Activated CD8-positive, alpha-beta memory T cell treated with anti-CD3 and anti-CD28 coated beads, Interleukin-2, amount 50 U/mL, for 24 hours (primary cell): ENCODE results near the gene ZNF398.
A peak's percentile ranks its signal among the peaks of the same experiment; 100 is the strongest.

Experiments used
- DNase-seq: peaks from one replicate; pipeline ENCODE4 v3.0.0-alpha.2; 2020; ENCODE audit errors: extremely low read depth

Gene ZNF398

GRCh38 chr7:149196705-149197171 is 49.5 kb downstream of the ZNF398 start:
- no peak for DNase-seq

- no peak for DNase-seq
Measured at GRCh38 chr7:149197675-149198074, 50.4 kb downstream of the ZNF398 start.

GRCh38 chr7:149198161-149198816 is 51.0 kb downstream of the ZNF398 start:
- no peak for DNase-seq

GRCh38 chr7:149199234-149199995 is 52.2 kb downstream of the ZNF398 start:
- no peak for DNase-seq

GRCh38 chr7:149202831-149203231 is 55.6 kb downstream of the ZNF398 start:
- no peak for DNase-seq

- DNase-seq, result no peak
Measured at GRCh38 chr7:149205690-149206381, 58.6 kb downstream of the ZNF398 start.

GRCh38 chr7:149207324-149208035 is 60.2 kb downstream of the ZNF398 start:
- no peak for DNase-seq

GRCh38 chr7:149209518-149210269 is 62.4 kb downstream of the ZNF398 start:
- peak; percentile 68 for DNase-seq

- no peak for DNase-seq
Measured at GRCh38 chr7:149210551-149210950, 63.3 kb downstream of the ZNF398 start.

- no peak for DNase-seq
Measured at GRCh38 chr7:149214020-149214720, 66.9 kb downstream of the ZNF398 start.

GRCh38 chr7:149216402-149216801 is 69.1 kb downstream of the ZNF398 start:
- DNase-seq, result no peak

- DNase-seq, result no peak
Measured at GRCh38 chr7:149217570-149217969, 70.3 kb downstream of the ZNF398 start.

- DNase-seq, result no peak
Measured at GRCh38 chr7:149218469-149219420, 71.5 kb downstream of the ZNF398 start.

- DNase-seq, result no peak
Measured at GRCh38 chr7:149220534-149220933, 73.3 kb downstream of the ZNF398 start.

- no peak for DNase-seq
Measured at GRCh38 chr7:149223176-149223575, 75.9 kb downstream of the ZNF398 start.

- DNase-seq, result no peak
Measured at GRCh38 chr7:149223761-149224160, 76.5 kb downstream of the ZNF398 start.

- no peak for DNase-seq
Measured at GRCh38 chr7:149224352-149224751, 77.1 kb downstream of the ZNF398 start.

GRCh38 chr7:149225106-149225505 is 77.9 kb downstream of the ZNF398 start:
- DNase-seq, result no peak

- no peak for DNase-seq
Measured at GRCh38 chr7:149225656-149226055, 78.4 kb downstream of the ZNF398 start.
